Measurements from ENCODE around the gene BSN.

BSN gene

DNA sequence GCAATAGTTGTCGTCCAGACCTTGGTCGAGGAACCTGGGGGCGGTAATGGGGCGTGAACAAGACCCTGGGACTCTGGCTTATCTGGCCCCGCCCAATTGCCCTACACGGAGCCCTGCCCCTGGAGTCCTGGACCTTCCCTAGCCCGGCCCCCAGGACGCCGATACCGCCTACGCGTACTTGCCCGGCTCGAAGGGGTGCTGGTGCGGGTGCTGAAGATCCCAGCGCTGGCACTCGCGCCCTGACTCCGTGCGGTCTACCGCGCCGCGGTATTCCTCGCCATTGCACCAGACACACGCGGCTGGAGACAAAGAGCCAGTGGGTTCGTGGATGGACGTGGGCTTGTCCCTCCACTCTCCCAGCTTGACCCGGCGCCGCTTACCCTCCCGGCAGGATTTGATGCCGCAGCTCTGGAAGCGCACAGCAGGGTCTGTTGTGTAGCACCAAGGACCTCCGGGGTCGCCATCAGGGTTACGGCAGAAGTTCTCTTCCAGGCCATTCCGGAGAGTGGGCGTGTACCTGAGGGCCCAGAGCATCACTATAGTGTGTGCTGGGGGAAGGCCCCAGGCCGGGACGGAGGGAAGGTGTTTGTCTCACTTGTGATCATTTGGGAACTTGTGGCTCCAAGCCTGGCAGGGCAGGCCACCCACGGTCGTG lies 132.6 kb downstream of the BSN start:
- TF ChIP-seq EGR1 (IDR thresholded peaks at IDR 0.05): peak; percentile 71; the same call in 1 of the 2 replicates

- TF ChIP-seq FOXM1 (IDR thresholded peaks at IDR 0.05; ENCODE audit: borderline replicate concordance, low read depth) (0 out of 2 replicates have a peak, but pooled peaks have one; percentile 20), TEAD4 (IDR thresholded peaks at IDR 0.05) (no peak; the same call in 1 of the 2 replicates), ZBTB7A (IDR thresholded peaks at IDR 0.05; ENCODE audit: low read depth) (0 out of 2 replicates have a peak, but pooled peaks have one; percentile 20), EGR1 (IDR thresholded peaks at IDR 0.05) (no peak), CREB1 (IDR thresholded peaks at IDR 0.05; ENCODE audit: low read depth) (no peak), RAD21 (IDR thresholded peaks at IDR 0.05; ENCODE audit: low read depth) (no peak), EP300 (IDR thresholded peaks at IDR 0.05; ENCODE audit: borderline replicate concordance) (0 out of 2 replicates have a peak, but pooled peaks have one; percentile 11), YY1 (IDR thresholded peaks at IDR 0.05; ENCODE audit: low read depth) (no peak; the same call in 1 of the 2 replicates), TAF1 (IDR thresholded peaks at IDR 0.05; ENCODE audit: low read depth) (peak; percentile 72), REST (IDR thresholded peaks at IDR 0.05; ENCODE audit: low read depth) (0 out of 2 replicates have a peak, but pooled peaks have one; percentile 4), NFIC (IDR thresholded peaks at IDR 0.05) (peak; percentile 46; the same call in 1 of the 2 replicates), TCF12 (IDR thresholded peaks at IDR 0.05; ENCODE audit: low read depth) (no peak), CEBPB (IDR thresholded peaks at IDR 0.05) (no peak)
- TF ChIP-seq, protein P1, sequence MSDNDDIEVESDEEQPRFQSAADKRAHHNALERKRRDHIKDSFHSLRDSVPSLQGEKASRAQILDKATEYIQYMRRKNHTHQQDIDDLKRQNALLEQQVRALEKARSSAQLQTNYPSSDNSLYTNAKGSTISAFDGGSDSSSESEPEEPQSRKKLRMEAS (IDR thresholded peaks at IDR 0.05): peak; percentile 68
- TF ChIP-seq, protein P2, sequence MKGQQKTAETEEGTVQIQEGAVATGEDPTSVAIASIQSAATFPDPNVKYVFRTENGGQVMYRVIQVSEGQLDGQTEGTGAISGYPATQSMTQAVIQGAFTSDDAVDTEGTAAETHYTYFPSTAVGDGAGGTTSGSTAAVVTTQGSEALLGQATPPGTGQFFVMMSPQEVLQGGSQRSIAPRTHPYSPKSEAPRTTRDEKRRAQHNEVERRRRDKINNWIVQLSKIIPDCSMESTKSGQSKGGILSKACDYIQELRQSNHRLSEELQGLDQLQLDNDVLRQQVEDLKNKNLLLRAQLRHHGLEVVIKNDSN (IDR thresholded peaks at IDR 0.05): no peak
Measured at GRCh38 chr3:49689046-49689907, 135.0 kb downstream of the BSN start, which contains the start of the genes MST1 and RNF123. Gene MST1 (minus strand): TSS chr3:49689474. CDS start chr3:49688691, 783 bp downstream. Gene RNF123 (plus strand): TSS chr3:49689557. CDS start chr3:49691166, 1,609 bp downstream.

DNA sequence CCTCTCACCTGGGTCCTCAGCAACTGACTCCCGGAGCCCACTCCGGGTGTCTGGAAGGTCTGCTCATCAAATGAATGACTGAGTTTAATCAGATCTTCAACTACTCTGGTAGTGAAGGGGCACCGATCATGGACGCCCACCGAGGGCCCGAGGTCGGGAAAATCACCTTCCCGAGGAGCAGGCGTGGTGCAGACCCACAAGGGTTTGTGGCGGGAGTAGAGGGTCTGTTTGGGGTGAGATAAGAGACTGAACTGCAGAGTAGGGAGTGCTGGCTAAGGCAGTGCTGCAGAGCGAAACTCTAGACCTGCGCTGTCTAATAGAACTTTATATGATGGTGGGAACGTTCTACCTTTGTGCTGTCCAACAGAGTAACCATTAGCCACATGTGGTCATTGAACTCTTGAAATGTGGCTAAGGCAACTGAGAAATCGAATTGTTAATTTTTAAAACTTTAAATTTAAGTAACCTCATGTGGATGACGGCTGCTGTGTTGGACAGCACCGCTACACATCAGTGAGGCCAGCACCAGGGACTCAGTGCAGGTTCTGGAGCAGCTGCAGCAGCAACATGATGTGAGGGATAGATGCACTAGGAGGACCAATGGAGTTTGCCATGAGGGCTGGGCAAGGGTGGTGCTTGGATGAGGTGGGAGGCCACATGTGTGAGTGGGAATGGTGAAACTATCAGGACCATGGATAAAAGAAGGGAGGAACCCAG lies 135.8 kb downstream of the BSN start:
- TF ChIP-seq REST (IDR thresholded peaks at IDR 0.05; ENCODE audit: low read depth): peak; percentile 44; the same call in 1 of the 2 replicates

- TF ChIP-seq REST (IDR thresholded peaks at IDR 0.05; ENCODE audit: low read depth): no peak
- no peak for TF ChIP-seq CREB1 (IDR thresholded peaks at IDR 0.05; ENCODE audit: low read depth)
- no peak for TF ChIP-seq NFIC (IDR thresholded peaks at IDR 0.05)
- no peak for TF ChIP-seq RAD21 (IDR thresholded peaks at IDR 0.05; ENCODE audit: low read depth)
- TF ChIP-seq TCF12 (IDR thresholded peaks at IDR 0.05; ENCODE audit: low read depth): no peak
- no peak for TF ChIP-seq CEBPB (IDR thresholded peaks at IDR 0.05)
- TF ChIP-seq ZBTB7A (IDR thresholded peaks at IDR 0.05; ENCODE audit: low read depth): no peak
- TF ChIP-seq EGR1 (IDR thresholded peaks at IDR 0.05): no peak
- no peak for TF ChIP-seq EP300 (IDR thresholded peaks at IDR 0.05; ENCODE audit: borderline replicate concordance)
- TF ChIP-seq TEAD4 (IDR thresholded peaks at IDR 0.05): no peak
- TF ChIP-seq, protein P2 (IDR thresholded peaks at IDR 0.05): no peak
- no peak for TF ChIP-seq YY1 (IDR thresholded peaks at IDR 0.05; ENCODE audit: low read depth)
Measured at GRCh38 chr3:49699281-49699979, 145.2 kb downstream of the BSN start.
